AG09309 (cell line): ENCODE results near the gene OR5B12.

Experiments
- DNase-seq: peaks from one replicate; pipeline ENCODE4 v3.0.0-alpha.2; 2010; ENCODE audit warnings: low read depth
- H3K4me3 ChIP-seq: 2 replicates; pipeline ENCODE4 v1.5.1; 2011; ENCODE audit warnings: mild to moderate bottlenecking, low read depth, low read length, moderate library complexity; ENCODE audit not compliant: control insufficient read depth
- TF ChIP-seq, protein P1 (sequence below): IDR thresholded peaks from 2 replicates; pipeline ENCODE4 v1.5.1; 2011; ENCODE audit warnings: mild to moderate bottlenecking, low read depth, low read length, inconsistent platforms; ENCODE audit not compliant: insufficient read depth, control insufficient read depth; ENCODE audit errors: missing control alignments

Gene OR5B12

GRCh38 chr11:58390551-58391063 is 51.4 kb downstream of the OR5B12 start:
- TF ChIP-seq, protein P1, sequence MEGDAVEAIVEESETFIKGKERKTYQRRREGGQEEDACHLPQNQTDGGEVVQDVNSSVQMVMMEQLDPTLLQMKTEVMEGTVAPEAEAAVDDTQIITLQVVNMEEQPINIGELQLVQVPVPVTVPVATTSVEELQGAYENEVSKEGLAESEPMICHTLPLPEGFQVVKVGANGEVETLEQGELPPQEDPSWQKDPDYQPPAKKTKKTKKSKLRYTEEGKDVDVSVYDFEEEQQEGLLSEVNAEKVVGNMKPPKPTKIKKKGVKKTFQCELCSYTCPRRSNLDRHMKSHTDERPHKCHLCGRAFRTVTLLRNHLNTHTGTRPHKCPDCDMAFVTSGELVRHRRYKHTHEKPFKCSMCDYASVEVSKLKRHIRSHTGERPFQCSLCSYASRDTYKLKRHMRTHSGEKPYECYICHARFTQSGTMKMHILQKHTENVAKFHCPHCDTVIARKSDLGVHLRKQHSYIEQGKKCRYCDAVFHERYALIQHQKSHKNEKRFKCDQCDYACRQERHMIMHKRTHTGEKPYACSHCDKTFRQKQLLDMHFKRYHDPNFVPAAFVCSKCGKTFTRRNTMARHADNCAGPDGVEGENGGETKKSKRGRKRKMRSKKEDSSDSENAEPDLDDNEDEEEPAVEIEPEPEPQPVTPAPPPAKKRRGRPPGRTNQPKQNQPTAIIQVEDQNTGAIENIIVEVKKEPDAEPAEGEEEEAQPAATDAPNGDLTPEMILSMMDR, result no peak
- no peak for DNase-seq
- no peak overlapping the region for H3K4me3 ChIP-seq
